CD4-positive, alpha-beta T cell treated with Interferon alpha-2 for 1 hour (primary cell): ENCODE results near the gene ZNF580.

ENCODE experiments used
- DNase-seq, 2 donors: peaks; one replicate each; pipeline ENCODE4 v3.0.0-alpha.2; 2020 to 2022

ZNF580 gene

GRCh38 chr19:55680339-55681130, 39.7 kb downstream of the ZNF580 start:
- no peak for DNase-seq

GRCh38 chr19:55681131-55682092, 40.6 kb downstream of the ZNF580 start:
- DNase-seq: no peak

- DNase-seq: no peak
Measured at GRCh38 chr19:55683449-55684261, 42.9 kb downstream of the ZNF580 start.

- no peak for DNase-seq
Measured at GRCh38 chr19:55684946-55685681, 44.3 kb downstream of the ZNF580 start.

GRCh38 chr19:55685776-55686175, 45.0 kb downstream of the ZNF580 start:
- no peak for DNase-seq

DNA sequence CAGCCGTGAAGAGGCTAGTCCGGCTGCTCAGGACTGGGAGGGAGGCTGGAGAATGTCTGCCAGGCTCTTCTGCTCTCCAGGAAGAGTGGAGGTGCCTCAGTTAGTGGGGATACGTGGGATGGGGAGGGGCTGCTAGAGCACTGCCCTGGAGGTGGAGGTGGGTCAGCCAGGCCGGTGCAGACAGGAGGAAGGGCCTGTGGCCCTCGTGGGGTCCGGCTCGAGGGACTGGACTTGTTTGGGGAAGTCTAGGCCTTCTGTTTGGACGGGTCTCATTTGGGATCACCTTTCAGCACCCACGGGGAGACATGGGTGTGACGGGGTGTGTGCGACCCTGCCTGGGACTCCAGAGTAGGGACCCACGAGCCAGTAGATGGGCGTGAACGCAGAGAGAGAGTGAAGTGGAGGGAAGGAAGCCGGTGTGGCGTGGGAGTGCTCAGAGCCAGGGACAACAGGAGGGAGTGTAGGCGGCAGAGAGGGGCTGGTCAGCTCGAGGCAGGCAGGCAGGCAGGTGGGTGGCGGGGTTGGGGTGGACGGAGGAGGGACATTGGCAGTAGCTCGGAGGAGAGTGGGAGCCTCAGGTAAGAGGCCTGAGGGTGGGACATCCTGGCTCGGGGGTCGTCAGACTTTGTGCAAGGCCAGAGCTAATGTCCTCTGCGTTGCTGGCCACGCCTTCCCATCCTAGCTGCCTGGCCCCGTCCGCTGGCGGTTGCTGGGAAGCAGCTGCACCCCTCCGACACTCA, 45.7 kb downstream of the ZNF580 start:
- DNase-seq: no peak

DNA sequence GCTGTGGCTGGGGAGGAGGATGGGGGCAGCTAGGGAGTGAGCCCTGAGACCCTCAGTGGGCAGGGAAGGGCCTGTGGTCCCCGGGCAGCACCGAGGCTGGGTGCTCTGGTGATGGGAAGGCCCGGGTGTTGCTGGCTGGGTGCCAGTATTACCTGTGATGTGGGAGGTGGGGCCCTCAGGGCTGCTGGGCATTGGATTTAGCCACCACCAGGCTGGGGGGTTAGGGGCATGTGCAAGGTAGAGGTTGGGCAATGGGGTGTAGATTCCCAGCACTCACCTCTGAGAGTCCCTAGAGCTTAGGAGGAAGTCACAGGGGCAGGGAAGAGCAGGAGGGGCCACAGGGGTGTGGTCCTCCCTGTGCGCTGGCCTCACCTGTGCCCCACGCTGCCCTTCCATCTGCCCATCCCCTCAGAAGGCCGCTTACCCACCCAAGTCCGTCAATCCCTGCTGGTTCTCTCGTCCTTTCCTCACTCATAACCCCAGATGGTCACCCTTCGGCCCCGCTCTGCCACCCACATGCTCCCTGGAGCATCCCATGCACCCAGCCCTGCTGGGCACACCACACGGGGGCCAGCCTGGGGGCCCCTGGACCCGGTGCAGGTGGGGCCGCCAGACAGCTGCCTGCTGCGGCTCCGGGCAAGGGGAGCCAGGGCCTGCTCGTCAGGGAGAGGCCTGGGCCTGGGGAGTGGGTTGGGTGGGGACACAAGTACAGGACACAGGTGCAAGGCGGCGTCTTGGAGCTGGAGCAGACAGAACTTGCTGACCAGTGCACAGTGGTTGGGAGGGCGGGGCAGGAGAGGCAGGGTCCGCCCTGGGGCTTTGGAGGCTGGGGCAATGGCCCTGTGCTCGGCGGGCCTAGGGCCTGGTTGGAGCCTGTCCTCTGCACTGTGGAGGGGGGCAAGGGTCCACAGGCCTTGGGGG, 46.7 kb downstream of the ZNF580 start:
- DNase-seq: no peak

DNA sequence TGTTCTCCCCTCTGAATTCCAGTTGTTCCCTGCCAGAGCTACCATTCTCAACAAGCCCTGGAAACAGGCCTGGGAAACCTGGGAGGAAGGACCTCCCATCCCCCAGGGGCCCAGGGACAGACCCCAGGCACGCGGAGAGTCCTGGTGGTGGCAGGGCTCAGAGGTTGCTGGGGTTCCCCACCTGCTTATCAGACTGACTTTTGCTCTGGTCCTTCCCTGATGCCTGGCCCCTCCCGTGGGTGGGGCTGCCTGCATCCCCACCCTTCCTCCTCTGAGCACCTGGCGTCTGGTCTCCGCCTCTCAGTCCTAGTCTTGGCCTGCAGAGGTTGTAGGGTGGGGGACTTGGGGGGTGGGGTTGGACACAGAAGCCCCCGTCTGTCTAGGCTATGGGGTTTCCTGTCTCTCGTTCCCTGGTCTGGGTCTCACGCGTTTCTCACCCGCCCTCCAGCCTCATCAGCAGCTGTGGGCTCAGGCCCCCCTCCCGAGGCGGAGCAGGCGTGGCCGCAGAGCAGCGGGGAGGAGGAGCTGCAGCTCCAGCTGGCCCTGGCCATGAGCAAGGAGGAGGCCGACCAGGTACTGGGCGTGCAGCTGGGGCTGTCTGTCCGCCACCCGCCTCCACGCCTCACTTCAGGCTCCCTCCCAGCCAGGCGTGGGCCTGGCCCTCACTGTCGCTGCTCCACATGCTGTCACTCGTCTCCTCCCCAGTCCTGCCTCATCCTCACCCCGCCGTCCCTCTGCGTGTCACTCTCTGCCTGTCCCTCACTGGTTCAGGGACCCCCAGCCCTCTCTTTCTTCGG, 47.8 kb downstream of the ZNF580 start:
- no peak for DNase-seq

- DNase-seq: no peak
Measured at GRCh38 chr19:55689411-55690108, 48.8 kb downstream of the ZNF580 start.

- DNase-seq: no peak
Measured at GRCh38 chr19:55690109-55690768, 49.4 kb downstream of the ZNF580 start.

GRCh38 chr19:55690769-55691545, 50.2 kb downstream of the ZNF580 start:
- DNase-seq: no peak

GRCh38 chr19:55691561-55692481, 51.0 kb downstream of the ZNF580 start:
- no peak for DNase-seq

- no peak for DNase-seq
Measured at GRCh38 chr19:55692681-55693081, 51.9 kb downstream of the ZNF580 start.
